Adrenal gland (tissue), 5 donors: ENCODE data around the gene CYP26B1.

ENCODE experiments used
- POLR2A ChIP-seq, 2 donors: fragments of 450-650 bp; IDR thresholded peaks; one replicate each; pipeline ENCODE4 v1.6.1; 2017; ENCODE audit warnings: antibody characterized with exemption in 2 of 2, mild to moderate bottlenecking in 2 of 2, moderate library complexity in 1 of 2
- TF ChIP-seq, protein P1 (sequence below), 6 experiments: fragments of 450-650 bp in 4 of 6; fragments of 200-600 bp in 2 of 6; sonication (generic) in 1 of 6; IDR thresholded peaks; 1 replicate in 5 of 6; 2 replicates in 1 of 6; pipeline versions ENCODE4 v1.5.1 to v1.8.0; 2016 to 2021; ENCODE audit warnings: antibody characterized with exemption in 6 of 6, mild to moderate bottlenecking in 2 of 6, moderate library complexity in 1 of 6
- donor health status: DM: no; HTN: no; CAD: no.

DNA sequence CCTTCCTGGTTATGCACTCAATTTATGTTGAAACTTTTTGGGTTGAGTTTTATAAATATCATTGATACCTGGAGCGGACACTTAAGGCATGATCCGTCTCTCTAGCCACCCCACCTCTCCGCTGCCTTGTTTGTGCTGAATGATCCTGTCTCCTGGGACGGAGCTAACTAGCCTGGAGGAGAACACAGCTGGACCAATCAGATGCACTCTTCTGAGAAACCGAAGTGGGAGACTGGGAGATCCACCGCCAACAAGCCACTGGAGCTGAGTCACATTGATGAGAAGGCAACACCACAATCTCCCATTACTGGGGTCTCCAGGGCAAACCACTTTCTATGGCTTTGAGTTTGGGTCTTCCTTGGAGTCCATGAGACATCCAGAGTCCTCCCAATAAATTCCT lies 29.3 kb downstream of the CYP26B1 start:
- TF ChIP-seq, protein P1, sequence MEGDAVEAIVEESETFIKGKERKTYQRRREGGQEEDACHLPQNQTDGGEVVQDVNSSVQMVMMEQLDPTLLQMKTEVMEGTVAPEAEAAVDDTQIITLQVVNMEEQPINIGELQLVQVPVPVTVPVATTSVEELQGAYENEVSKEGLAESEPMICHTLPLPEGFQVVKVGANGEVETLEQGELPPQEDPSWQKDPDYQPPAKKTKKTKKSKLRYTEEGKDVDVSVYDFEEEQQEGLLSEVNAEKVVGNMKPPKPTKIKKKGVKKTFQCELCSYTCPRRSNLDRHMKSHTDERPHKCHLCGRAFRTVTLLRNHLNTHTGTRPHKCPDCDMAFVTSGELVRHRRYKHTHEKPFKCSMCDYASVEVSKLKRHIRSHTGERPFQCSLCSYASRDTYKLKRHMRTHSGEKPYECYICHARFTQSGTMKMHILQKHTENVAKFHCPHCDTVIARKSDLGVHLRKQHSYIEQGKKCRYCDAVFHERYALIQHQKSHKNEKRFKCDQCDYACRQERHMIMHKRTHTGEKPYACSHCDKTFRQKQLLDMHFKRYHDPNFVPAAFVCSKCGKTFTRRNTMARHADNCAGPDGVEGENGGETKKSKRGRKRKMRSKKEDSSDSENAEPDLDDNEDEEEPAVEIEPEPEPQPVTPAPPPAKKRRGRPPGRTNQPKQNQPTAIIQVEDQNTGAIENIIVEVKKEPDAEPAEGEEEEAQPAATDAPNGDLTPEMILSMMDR (IDR thresholded peaks at IDR 0.05): no peak
- no peak for TF ChIP-seq POLR2A (IDR thresholded peaks at IDR 0.05)
